GM12875 (cell line): ENCODE results near the gene LOXL1.
A peak's percentile ranks its signal among the peaks of the same experiment; 100 is the strongest.

Source experiments
- H3K4me3 ChIP-seq: one replicate; pipeline ENCODE4 v1.5.1; 2011; ENCODE audit warnings: low read depth, low read length, control low read depth
- TF ChIP-seq, protein P1 (sequence below): IDR thresholded peaks from 2 replicates; pipeline ENCODE4 v1.5.1; 2011; ENCODE audit warnings: low read depth, mild to moderate bottlenecking, control low read depth, inconsistent platforms, low read length, moderate library complexity, borderline replicate concordance; ENCODE audit not compliant: insufficient read depth

LOXL1 gene

DNA sequence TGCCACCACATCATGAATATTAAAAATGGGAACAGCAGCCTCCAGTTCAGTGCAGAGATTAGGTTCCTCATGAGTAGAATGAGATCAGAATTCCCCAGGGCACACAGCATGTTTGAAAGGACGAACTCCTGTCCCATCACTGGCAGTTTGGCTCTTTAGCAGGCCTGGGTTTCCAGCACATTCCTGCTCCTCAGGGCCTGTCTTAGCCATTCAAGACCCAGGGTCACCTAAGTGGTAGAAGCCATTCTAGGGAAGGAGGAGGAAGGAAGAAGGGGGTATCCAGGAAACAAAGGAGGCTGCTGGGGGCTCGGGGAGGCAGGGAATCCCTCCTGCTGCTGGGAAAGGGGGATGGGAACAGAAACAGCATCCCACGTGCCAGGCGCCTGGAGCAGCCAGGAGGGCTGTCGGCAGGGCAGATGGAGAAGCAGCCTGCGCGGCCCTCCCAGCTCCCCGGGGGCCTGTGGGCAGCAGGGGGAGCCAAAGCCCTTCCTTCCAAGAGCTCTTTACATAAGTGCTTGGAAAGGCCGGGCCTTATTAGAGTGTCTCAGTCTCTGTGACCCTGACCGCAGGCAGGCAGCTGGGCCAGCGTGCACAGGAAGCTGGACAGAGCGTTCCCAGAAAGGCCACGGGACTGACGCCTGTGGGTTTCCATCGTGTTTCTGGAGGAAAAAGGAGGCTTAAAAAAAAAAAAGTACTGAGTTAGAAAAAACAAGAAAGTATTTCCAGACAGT, 24.7 kb downstream of the LOXL1 start:
- H3K4me3 ChIP-seq = no peak overlapping the region
- TF ChIP-seq, protein P1, sequence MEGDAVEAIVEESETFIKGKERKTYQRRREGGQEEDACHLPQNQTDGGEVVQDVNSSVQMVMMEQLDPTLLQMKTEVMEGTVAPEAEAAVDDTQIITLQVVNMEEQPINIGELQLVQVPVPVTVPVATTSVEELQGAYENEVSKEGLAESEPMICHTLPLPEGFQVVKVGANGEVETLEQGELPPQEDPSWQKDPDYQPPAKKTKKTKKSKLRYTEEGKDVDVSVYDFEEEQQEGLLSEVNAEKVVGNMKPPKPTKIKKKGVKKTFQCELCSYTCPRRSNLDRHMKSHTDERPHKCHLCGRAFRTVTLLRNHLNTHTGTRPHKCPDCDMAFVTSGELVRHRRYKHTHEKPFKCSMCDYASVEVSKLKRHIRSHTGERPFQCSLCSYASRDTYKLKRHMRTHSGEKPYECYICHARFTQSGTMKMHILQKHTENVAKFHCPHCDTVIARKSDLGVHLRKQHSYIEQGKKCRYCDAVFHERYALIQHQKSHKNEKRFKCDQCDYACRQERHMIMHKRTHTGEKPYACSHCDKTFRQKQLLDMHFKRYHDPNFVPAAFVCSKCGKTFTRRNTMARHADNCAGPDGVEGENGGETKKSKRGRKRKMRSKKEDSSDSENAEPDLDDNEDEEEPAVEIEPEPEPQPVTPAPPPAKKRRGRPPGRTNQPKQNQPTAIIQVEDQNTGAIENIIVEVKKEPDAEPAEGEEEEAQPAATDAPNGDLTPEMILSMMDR = peak; percentile 82

DNA sequence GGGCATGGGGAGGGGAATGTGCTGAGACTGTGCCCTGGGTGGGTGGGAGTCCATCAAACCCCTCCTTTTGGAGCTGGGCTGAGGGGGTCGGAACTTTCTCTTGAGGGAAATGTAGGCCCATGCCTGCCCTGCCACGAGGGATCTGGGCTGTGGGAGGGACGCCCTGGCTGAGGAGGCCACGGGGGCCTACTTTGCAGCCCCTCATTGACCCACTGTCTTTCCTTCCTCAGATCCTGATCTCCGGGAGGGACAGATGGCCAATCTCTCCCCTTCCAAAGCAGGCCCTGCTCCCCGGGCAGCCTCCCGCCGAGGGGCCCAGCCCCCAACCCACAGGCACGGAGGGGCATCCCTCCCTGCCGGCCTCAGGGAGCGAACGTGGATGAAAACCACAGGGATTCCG, 25.3 kb downstream of the LOXL1 start:
- TF ChIP-seq, protein P1 = no peak
- no peak overlapping the region for H3K4me3 ChIP-seq

DNA sequence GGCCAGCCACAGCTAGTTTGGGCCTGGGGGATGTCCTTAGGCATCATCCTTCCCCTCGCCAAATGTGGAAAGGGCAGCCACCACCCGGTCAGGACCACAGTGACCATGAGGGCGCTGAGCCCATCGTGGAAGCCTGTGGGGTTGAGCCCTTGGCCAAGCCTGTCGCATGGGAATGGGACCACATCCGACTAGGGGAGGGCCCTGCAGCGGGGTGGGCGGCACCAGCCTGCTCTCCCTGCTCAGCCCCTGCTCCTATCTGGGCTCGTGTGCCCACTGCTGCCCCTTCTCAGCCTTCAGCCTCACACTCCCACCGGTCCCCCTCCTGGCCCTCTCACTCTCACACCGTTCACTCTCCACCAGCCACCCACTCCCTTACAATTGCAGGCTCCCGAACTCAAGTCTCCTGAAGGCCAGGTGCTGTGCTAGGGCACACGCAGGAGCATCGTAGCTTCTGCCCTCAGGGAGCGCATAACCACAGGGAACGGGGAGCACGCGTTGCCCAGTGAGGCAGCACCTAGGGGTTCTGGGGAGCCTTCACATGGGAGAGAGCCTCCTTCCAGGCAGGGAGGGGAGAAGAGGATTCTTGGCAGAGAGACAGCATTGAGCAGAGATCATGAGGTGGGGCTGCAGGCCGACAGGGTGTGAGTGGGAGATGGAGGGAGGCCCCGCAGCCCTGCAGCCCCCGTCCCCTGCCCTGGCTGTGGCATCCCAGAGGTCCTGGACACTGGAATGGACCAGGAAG, 26.1 kb downstream of the LOXL1 start:
- TF ChIP-seq, protein P1 = no peak
- no peak overlapping the region for H3K4me3 ChIP-seq

DNA sequence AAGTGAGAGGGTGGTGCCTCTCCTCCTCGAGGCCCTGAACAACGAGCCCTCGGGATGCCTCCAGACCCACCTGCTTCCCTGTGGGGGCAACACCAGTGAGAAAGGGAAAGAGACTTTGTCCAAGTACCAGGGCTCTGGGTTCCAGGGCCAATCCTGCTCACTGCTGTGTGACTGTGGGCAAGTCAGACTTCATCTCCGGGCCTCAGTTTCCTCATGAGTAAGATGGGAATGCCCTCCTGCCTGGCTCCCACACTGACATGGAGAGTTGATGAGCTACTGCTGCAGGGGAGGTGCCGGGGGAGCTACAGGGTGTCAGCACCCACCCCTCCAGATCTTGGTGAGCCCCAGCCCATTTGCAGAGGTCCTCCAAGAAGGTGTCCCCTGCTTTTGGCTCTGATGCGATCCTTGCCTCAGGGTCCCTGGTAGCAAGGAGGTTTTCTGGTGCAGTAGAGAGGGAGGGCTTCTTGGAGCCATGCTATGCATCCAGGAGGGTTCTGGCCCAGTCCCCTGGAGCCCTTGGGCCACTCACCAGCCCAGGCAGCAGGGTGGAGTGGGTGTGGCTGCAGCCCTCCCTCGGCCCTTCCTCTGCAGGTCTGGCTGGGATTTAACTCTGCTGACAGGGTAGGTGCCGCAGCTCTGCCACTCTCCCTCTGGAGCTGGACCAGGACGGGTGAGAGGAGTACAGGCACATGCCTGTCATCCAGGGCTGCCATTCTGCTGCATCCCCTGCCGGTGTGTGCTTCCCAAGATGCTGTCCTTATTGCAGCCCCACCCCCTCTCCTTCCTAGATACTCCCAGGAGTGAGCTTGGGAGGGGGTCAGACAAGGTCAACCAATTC, 26.9 kb downstream of the LOXL1 start:
- TF ChIP-seq, protein P1 = no peak
- H3K4me3 ChIP-seq = no peak overlapping the region

DNA sequence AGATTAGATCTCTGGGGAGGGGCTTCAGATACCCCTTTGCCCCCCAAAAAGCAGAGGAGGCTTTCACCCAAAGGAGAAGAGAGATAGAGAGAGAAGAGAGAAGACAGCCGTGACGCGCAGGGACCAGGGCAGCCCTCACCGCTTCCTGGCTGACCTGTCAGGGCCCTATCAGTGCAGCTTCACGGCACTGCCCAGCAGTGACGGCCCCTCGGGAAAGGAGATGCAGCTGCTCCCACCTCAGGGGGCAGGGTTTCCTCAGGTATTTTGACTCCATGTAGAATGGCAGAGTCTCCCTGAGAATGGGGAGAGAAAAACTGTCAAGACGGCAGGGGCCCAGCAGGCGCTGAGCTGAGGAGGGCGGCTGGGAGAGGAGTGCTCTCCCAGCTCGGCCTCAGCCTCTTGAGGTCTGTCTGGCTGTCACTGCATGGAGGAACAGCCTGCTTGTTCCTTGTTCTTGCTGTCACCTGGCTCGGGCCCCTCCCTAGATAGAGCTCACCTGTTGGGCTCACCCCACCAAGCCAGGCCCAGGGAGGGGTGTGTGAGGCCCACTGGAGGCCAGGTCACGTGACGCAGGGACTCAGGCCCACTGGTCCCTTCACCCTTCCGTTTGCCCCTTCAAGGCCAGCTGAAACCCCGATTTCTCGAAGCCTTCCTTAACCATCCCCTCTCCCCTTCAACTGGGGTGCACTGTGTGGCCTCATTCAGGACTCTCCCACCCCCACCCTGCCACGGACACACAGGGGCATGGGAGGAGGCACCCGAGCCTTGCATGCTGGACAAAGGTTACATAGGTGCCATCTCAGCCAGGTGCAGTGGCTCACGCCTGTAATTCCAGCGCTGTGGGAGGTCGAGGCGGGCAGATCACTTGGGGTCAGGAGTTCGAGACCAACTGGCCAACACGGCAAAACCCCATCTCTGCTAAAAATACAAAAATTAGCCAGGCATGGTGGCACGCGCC, 28.2 kb downstream of the LOXL1 start:
- TF ChIP-seq, protein P1 = no peak
- no peak overlapping the region for H3K4me3 ChIP-seq

DNA sequence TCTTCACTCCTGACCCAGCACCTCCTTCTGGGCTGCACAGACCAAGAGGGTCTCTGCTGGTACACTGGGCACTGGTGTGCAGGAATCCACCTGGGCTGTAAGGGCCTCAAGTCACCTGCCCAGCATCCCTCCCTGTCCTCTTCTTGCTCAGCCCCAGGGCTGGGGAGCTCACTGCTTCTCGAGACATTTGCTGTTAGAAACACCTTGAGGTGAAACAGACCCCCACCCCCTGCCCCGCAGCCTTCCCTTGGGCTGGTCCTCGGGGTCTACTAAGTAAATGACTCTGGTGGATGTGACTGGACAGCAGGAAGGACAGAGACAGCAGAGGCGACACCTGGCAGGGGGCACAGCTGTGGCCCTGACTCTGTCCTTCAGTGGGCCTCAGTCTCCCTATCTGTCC, 29.1 kb downstream of the LOXL1 start:
- H3K4me3 ChIP-seq = no peak overlapping the region
- TF ChIP-seq, protein P1 = no peak
